Activated T-helper 1 cell treated with anti-CD3 and anti-CD28 coated beads, Interleukin-12 subunit alpha, Interleukin-12 subunit beta, Interleukin-2, Interleukin-4 antibody, amounts not matched to agents 30 ng/mL and 10 ng/mL and 1 ng/mL, durations not matched to agents 14 hours and 24 hours and 36 hours (primary cell): ENCODE data around the gene TTC28. TPM values are rescaled to one million over a fixed set of nuclear protein-coding genes. Genes with fewer than 3 reads are reported as not detected.

Experiments used
- DNase-seq: peaks from one replicate; pipeline ENCODE4 v3.0.0; 2021; ENCODE audit warnings: low spot score
- H3K27ac Mint-ChIP-seq: one replicate; pipeline ENCODE4 v1.8.0; 2021; ENCODE audit warnings: mild to moderate bottlenecking, mixed read lengths
- H3K27me3 Mint-ChIP-seq: one replicate; pipeline ENCODE4 v1.8.0; 2022; ENCODE audit warnings: mild to moderate bottlenecking, moderate library complexity, mixed read lengths; ENCODE audit not compliant: insufficient read depth
- H3K36me3 Mint-ChIP-seq: one replicate; pipeline ENCODE4 v1.8.0; 2021; ENCODE audit warnings: low read depth, mixed read lengths
- H3K4me1 Mint-ChIP-seq: one replicate; pipeline ENCODE4 v1.8.0; 2021; ENCODE audit warnings: low read depth, mixed read lengths
- H3K4me3 Mint-ChIP-seq: one replicate; pipeline ENCODE4 v1.8.0; 2021; ENCODE audit warnings: mild to moderate bottlenecking, moderate library complexity, mixed read lengths
- H3K9me3 Mint-ChIP-seq: one replicate; pipeline ENCODE4 v1.8.0; 2021; ENCODE audit warnings: mixed read lengths
- intact Hi-C: fragments of 100-400 bp; cut with micrococcal nuclease; formaldehyde crosslinking; loops from one replicate; pipeline ENCODE4 v1.15.1; 2024
- total RNA-seq: library from RNA; stranded (reverse); gene quantifications from 2 replicates; pipeline ENCODE4 v1.2.3, GENCODE V29; 2022

The TTC28 gene
- total RNA-seq, 1 donor from 2014 or later: 2.4 TPM

GRCh38 chr22:27973846-27974245 is 705.8 kb downstream of the TTC28 start:
- no peak overlapping the region for H3K27ac Mint-ChIP-seq
- intact Hi-C loops: no loop called here
- no peaks in the 10 kb centered on the region for H3K36me3 Mint-ChIP-seq
- DNase-seq: no peak
- no peaks in the 10 kb centered on the region for H3K4me1 Mint-ChIP-seq
- no peaks in the 10 kb centered on the region for H3K27me3 Mint-ChIP-seq
- H3K9me3 Mint-ChIP-seq: peaks cover 8% of the 10 kb centered on the region
- H3K4me3 Mint-ChIP-seq: no peak overlapping the region

- Mint-ChIP-seq H3K4me1 (no peaks in the 10 kb centered on the region), H3K4me3 (no peak overlapping the region), H3K27ac (no peak overlapping the region), H3K36me3 (no peaks in the 10 kb centered on the region), H3K27me3 (no peaks in the 10 kb centered on the region), H3K9me3 (peaks cover 8% of the 10 kb centered on the region)
- intact Hi-C loops: no loop called here
- DNase-seq: no peak
Observed at GRCh38 chr22:27972732-27973698, 706.6 kb downstream of the TTC28 start.

GRCh38 chr22:27971926-27972325 is 707.7 kb downstream of the TTC28 start:
- no peak for DNase-seq
- H3K4me1 Mint-ChIP-seq: no peaks in the 10 kb centered on the region
- no peak overlapping the region for H3K27ac Mint-ChIP-seq
- intact Hi-C loops: no loop called here
- no peak overlapping the region for H3K4me3 Mint-ChIP-seq
- no peaks in the 10 kb centered on the region for H3K27me3 Mint-ChIP-seq
- H3K9me3 Mint-ChIP-seq: peaks cover 8% of the 10 kb centered on the region
- no peaks in the 10 kb centered on the region for H3K36me3 Mint-ChIP-seq

GRCh38 chr22:27970596-27971220 is 708.9 kb downstream of the TTC28 start:
- no peaks in the 10 kb centered on the region for H3K4me1 Mint-ChIP-seq
- no peak for DNase-seq
- H3K9me3 Mint-ChIP-seq: peaks cover 8% of the 10 kb centered on the region
- intact Hi-C loops: no loop called here
- H3K4me3 Mint-ChIP-seq: no peak overlapping the region
- no peaks in the 10 kb centered on the region for H3K36me3 Mint-ChIP-seq
- no peak overlapping the region for H3K27ac Mint-ChIP-seq
- no peaks in the 10 kb centered on the region for H3K27me3 Mint-ChIP-seq

GRCh38 chr22:27966168-27967064 is 713.2 kb downstream of the TTC28 start:
- intact Hi-C loops: no loop called here
- H3K4me3 Mint-ChIP-seq: no peak overlapping the region
- peaks cover 8% of the 10 kb centered on the region for H3K9me3 Mint-ChIP-seq
- no peak overlapping the region for H3K27ac Mint-ChIP-seq
- no peaks in the 10 kb centered on the region for H3K36me3 Mint-ChIP-seq
- DNase-seq: no peak
- no peaks in the 10 kb centered on the region for H3K4me1 Mint-ChIP-seq
- H3K27me3 Mint-ChIP-seq: no peaks in the 10 kb centered on the region

- intact Hi-C loops: no loop called here
- no peak overlapping the region for H3K27ac Mint-ChIP-seq
- H3K9me3 Mint-ChIP-seq: no peaks in the 10 kb centered on the region
- no peaks in the 10 kb centered on the region for H3K4me1 Mint-ChIP-seq
- no peak for DNase-seq
- no peaks in the 10 kb centered on the region for H3K27me3 Mint-ChIP-seq
- no peaks in the 10 kb centered on the region for H3K36me3 Mint-ChIP-seq
- H3K4me3 Mint-ChIP-seq: no peak overlapping the region
Observed at GRCh38 chr22:27962268-27963044, 717.2 kb downstream of the TTC28 start.

- Mint-ChIP-seq H3K27me3 (no peaks in the 10 kb centered on the region), H3K27ac (no peak overlapping the region), H3K4me1 (no peaks in the 10 kb centered on the region), H3K4me3 (no peak overlapping the region), H3K36me3 (no peaks in the 10 kb centered on the region), H3K9me3 (no peaks in the 10 kb centered on the region)
- intact Hi-C loops: no loop called here
- no peak for DNase-seq
Observed at GRCh38 chr22:27961680-27962079, 718.0 kb downstream of the TTC28 start.

GRCh38 chr22:27961182-27961581 is 718.5 kb downstream of the TTC28 start:
- DNase-seq: no peak
- Mint-ChIP-seq H3K4me1 (no peaks in the 10 kb centered on the region), H3K36me3 (no peaks in the 10 kb centered on the region), H3K27me3 (no peaks in the 10 kb centered on the region), H3K27ac (no peak overlapping the region), H3K9me3 (no peaks in the 10 kb centered on the region), H3K4me3 (no peak overlapping the region)
- intact Hi-C loops: no loop called here

- H3K4me3 Mint-ChIP-seq: no peak overlapping the region
- intact Hi-C loops: no loop called here
- H3K27me3 Mint-ChIP-seq: no peaks in the 10 kb centered on the region
- no peaks in the 10 kb centered on the region for H3K4me1 Mint-ChIP-seq
- no peaks in the 10 kb centered on the region for H3K9me3 Mint-ChIP-seq
- no peaks in the 10 kb centered on the region for H3K36me3 Mint-ChIP-seq
- no peak overlapping the region for H3K27ac Mint-ChIP-seq
- no peak for DNase-seq
Observed at GRCh38 chr22:27959335-27960090, 720.1 kb downstream of the TTC28 start.

- H3K27me3 Mint-ChIP-seq: no peaks in the 10 kb centered on the region
- no peaks in the 10 kb centered on the region for H3K4me1 Mint-ChIP-seq
- H3K36me3 Mint-ChIP-seq: no peaks in the 10 kb centered on the region
- no peak for DNase-seq
- no peaks in the 10 kb centered on the region for H3K9me3 Mint-ChIP-seq
- no peak overlapping the region for H3K4me3 Mint-ChIP-seq
- intact Hi-C loops: no loop called here
- H3K27ac Mint-ChIP-seq: no peak overlapping the region
Observed at GRCh38 chr22:27952779-27953178, 726.9 kb downstream of the TTC28 start.

GRCh38 chr22:27952091-27952490 is 727.5 kb downstream of the TTC28 start:
- H3K36me3 Mint-ChIP-seq: no peaks in the 10 kb centered on the region
- no peaks in the 10 kb centered on the region for H3K4me1 Mint-ChIP-seq
- no peak overlapping the region for H3K27ac Mint-ChIP-seq

GRCh38 chr22:27949421-27949820 is 730.2 kb downstream of the TTC28 start:
- intact Hi-C loops: no loop called here
- peaks cover 3% of the 10 kb centered on the region for H3K4me1 Mint-ChIP-seq
- DNase-seq: no peak
- no peak overlapping the region for H3K27ac Mint-ChIP-seq
- no peaks in the 10 kb centered on the region for H3K9me3 Mint-ChIP-seq
- no peaks in the 10 kb centered on the region for H3K36me3 Mint-ChIP-seq
- no peaks in the 10 kb centered on the region for H3K27me3 Mint-ChIP-seq
- no peak overlapping the region for H3K4me3 Mint-ChIP-seq

More at GRCh38 chr22:27952091-27952490, 727.5 kb downstream of the TTC28 start:
- Mint-ChIP-seq H3K27me3 (no peaks in the 10 kb centered on the region), H3K9me3 (no peaks in the 10 kb centered on the region), H3K4me3 (no peak overlapping the region)
- intact Hi-C loops: no loop called here
- no peak for DNase-seq
